Astrocyte (in vitro differentiated cells and primary cell): Measurements from ENCODE around the gene ATG101. TPM values are rescaled to one million over a fixed set of nuclear protein-coding genes. Genes with fewer than 3 reads are reported as not detected.
A peak's percentile ranks its signal among the peaks of the same experiment; 100 is the strongest.

ENCODE experiments used
- DNase-seq: peaks from one replicate; pipeline ENCODE4 v3.0.0-alpha.2; 2010; ENCODE audit warnings: low read depth
- FAIRE-seq: peaks from 2 replicates; lab custom pipeline; 2011; peaks lifted over from hg19 to GRCh38; lab: Jason Lieb, UNC
- H2AFZ ChIP-seq: 2 replicates; pipeline ENCODE4 v1.6.0; 2012; ENCODE audit warnings: low read depth, low read length, inconsistent platforms
- H3K27ac ChIP-seq: 2 replicates; pipeline ENCODE4 v1.5.1; 2011; ENCODE audit warnings: low read depth, low read length, inconsistent platforms
- H3K27me3 ChIP-seq: 2 replicates; pipeline ENCODE4 v1.6.0; 2011; ENCODE audit warnings: low read length, inconsistent platforms; ENCODE audit not compliant: insufficient read depth
- H3K36me3 ChIP-seq: 2 replicates; pipeline ENCODE4 v1.5.1; 2011; ENCODE audit warnings: low read length, inconsistent platforms; ENCODE audit not compliant: insufficient read depth
- H3K4me1 ChIP-seq: 2 replicates; pipeline ENCODE4 v1.5.1; 2011; ENCODE audit warnings: low read length, inconsistent platforms; ENCODE audit not compliant: insufficient read depth
- H3K4me2 ChIP-seq: 2 replicates; pipeline ENCODE4 v1.6.0; 2012; ENCODE audit warnings: low read length, inconsistent platforms
- H3K4me3 ChIP-seq: 2 replicates; pipeline ENCODE4 v1.5.1; 2011; ENCODE audit warnings: low read depth, mild to moderate bottlenecking, low read length, inconsistent platforms; ENCODE audit not compliant: insufficient read depth
- H3K79me2 ChIP-seq: 2 replicates; pipeline ENCODE4 v1.6.0; 2012; ENCODE audit warnings: mild to moderate bottlenecking, low read length, inconsistent platforms; ENCODE audit not compliant: insufficient read depth
- H3K9ac ChIP-seq: 2 replicates; pipeline ENCODE4 v1.6.0; 2012; ENCODE audit warnings: mild to moderate bottlenecking, low read length, inconsistent platforms
- H3K9me3 ChIP-seq: 2 replicates; pipeline ENCODE4 v1.5.1; 2012; ENCODE audit warnings: low read depth, mild to moderate bottlenecking, low read length, inconsistent platforms; ENCODE audit not compliant: insufficient read depth
- H4K20me1 ChIP-seq: 2 replicates; pipeline ENCODE4 v1.6.0; 2012; ENCODE audit warnings: low read length, inconsistent platforms; ENCODE audit not compliant: insufficient read depth
- H3K27ac Mint-ChIP-seq: one replicate; pipeline ENCODE4 v1.8.0; 2021; ENCODE audit warnings: mild to moderate bottlenecking, mixed read lengths; ENCODE audit not compliant: unreplicated experiment
- H3K27me3 Mint-ChIP-seq: one replicate; pipeline ENCODE4 v1.8.0; 2021; ENCODE audit warnings: low read depth, mixed read lengths; ENCODE audit not compliant: unreplicated experiment
- H3K36me3 Mint-ChIP-seq: one replicate; pipeline ENCODE4 v1.8.0; 2021; ENCODE audit warnings: low read depth, mixed read lengths; ENCODE audit not compliant: unreplicated experiment
- H3K4me1 Mint-ChIP-seq: one replicate; pipeline ENCODE4 v1.8.0; 2021; ENCODE audit warnings: low read depth, mixed read lengths; ENCODE audit not compliant: unreplicated experiment
- H3K4me3 Mint-ChIP-seq: one replicate; pipeline ENCODE4 v1.8.0; 2021; ENCODE audit warnings: mild to moderate bottlenecking, moderate library complexity, mixed read lengths; ENCODE audit not compliant: unreplicated experiment
- H3K9me3 Mint-ChIP-seq: one replicate; pipeline ENCODE4 v1.8.0; 2021; ENCODE audit warnings: mild to moderate bottlenecking, mixed read lengths; ENCODE audit not compliant: unreplicated experiment
- EZH2 ChIP-seq: IDR thresholded peaks from 2 replicates; pipeline ENCODE4 v1.6.1; 2012; ENCODE audit warnings: mild to moderate bottlenecking, low read length, inconsistent platforms; ENCODE audit not compliant: insufficient read depth
- total RNA-seq: library from RNA; stranded (reverse); gene quantifications from 2 replicates; pipeline ENCODE4 v1.2.1, GENCODE V29; 2021
- TF ChIP-seq, protein P1 (sequence below): IDR thresholded peaks from 2 replicates; pipeline ENCODE4 v1.5.1; 2011; ENCODE audit warnings: low read depth, mild to moderate bottlenecking, inconsistent platforms, low read length, moderate library complexity; ENCODE audit not compliant: insufficient read depth

ATG101 gene
- total RNA-seq, 1 donor from 2014 or later: 54.2 TPM

DNA sequence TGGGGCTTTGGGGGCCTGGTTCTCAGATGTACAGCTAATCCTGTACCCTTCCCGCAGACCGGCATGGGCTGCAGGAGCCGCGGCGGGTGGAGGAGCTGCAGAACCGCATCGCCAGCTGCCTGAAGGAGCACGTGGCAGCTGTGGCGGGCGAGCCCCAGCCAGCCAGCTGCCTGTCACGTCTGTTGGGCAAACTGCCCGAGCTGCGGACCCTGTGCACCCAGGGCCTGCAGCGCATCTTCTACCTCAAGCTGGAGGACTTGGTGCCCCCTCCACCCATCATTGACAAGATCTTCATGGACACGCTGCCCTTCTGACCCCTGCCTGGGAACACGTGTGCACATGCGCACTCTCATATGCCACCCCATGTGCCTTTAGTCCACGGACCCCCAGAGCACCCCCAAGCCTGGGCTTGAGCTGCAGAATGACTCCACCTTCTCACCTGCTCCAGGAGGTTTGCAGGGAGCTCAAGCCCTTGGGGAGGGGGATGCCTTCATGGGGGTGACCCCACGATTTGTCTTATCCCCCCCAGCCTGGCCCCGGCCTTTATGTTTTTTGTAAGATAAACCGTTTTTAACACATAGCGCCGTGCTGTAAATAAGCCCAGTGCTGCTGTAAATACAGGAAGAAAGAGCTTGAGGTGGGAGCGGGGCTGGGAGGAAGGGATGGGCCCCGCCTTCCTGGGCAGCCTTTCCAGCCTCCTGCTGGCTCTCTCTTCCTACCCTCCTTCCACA, 11.0 kb upstream of the ATG101 start:
- no peak for DNase-seq
- H3K27me3 Mint-ChIP-seq: peaks cover 12% of the 10 kb centered on the region
- peaks cover 8% of the 10 kb centered on the region for H4K20me1 ChIP-seq
- H3K4me1 ChIP-seq: peaks cover 5% of the 10 kb centered on the region
- no peaks in the 10 kb centered on the region for H3K79me2 ChIP-seq
- no peaks in the 10 kb centered on the region for H3K27me3 ChIP-seq
- no peaks in the 10 kb centered on the region for H3K4me1 Mint-ChIP-seq
- H2AFZ ChIP-seq: no peak overlapping the region
- no peak overlapping the region for H3K27ac Mint-ChIP-seq
- H3K9me3 Mint-ChIP-seq: no peaks in the 10 kb centered on the region
- H3K36me3 Mint-ChIP-seq: no peaks in the 10 kb centered on the region
- no peak overlapping the region for H3K4me2 ChIP-seq
- no peak overlapping the region for H3K4me3 Mint-ChIP-seq
- H3K36me3 ChIP-seq: no peaks in the 10 kb centered on the region
- no peak overlapping the region for H3K27ac ChIP-seq
- FAIRE-seq: no peak
- no peak overlapping the region for H3K4me3 ChIP-seq
- no peak for TF ChIP-seq EZH2
- TF ChIP-seq, protein P1, sequence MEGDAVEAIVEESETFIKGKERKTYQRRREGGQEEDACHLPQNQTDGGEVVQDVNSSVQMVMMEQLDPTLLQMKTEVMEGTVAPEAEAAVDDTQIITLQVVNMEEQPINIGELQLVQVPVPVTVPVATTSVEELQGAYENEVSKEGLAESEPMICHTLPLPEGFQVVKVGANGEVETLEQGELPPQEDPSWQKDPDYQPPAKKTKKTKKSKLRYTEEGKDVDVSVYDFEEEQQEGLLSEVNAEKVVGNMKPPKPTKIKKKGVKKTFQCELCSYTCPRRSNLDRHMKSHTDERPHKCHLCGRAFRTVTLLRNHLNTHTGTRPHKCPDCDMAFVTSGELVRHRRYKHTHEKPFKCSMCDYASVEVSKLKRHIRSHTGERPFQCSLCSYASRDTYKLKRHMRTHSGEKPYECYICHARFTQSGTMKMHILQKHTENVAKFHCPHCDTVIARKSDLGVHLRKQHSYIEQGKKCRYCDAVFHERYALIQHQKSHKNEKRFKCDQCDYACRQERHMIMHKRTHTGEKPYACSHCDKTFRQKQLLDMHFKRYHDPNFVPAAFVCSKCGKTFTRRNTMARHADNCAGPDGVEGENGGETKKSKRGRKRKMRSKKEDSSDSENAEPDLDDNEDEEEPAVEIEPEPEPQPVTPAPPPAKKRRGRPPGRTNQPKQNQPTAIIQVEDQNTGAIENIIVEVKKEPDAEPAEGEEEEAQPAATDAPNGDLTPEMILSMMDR: no peak
- no peak overlapping the region for H3K9ac ChIP-seq
- no peaks in the 10 kb centered on the region for H3K9me3 ChIP-seq

DNA sequence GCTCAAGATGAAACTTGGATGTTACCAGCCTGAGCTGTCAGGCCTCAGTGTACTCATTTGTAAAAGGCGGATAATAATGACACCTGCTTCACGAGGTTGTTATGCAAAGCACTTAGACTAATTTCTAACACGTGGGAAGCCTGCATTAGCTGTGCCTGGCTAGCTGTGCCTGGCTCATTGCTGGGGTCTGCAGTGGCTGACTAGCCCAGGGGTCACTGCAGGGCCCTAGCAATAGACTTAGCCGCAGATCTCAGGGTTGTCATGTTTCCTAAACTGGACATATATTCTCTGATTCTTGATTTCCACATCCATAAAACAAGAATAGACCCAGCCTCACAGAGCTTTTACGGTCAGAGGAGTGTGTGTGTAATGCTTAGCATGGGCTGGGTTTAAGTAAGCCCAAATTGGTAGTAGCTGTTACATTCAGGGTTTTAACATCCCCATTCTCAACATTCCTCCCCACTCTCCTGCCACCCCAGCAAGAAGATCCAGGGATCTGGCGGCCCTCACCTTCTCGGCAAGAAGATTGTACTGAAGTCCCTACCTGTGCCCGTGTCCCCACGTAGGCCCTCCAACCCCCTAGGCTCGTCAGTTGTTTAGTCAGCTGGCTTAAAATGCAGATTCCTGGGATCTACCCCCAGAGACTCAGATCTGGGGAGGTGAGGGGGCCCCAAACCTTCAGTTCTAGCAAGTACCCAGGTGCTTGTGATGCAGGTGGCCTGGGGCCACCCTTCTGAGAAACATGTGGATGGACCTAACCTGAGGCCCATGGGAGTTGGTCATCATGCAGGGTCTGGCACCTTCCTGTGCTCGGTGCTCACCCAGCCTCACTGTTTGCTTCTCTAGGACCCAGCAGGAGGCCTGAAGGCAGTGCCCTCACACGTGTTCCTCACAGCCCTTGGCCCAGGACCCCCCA, 9.9 kb upstream of the ATG101 start:
- Histone ChIP-seq H3K4me1 (peaks cover 13% of the 10 kb centered on the region), H3K9me3 (no peaks in the 10 kb centered on the region), H3K27me3 (no peaks in the 10 kb centered on the region), H3K9ac (no peak overlapping the region), H2AFZ (no peak overlapping the region), H3K79me2 (no peaks in the 10 kb centered on the region), H4K20me1 (peaks cover 6% of the 10 kb centered on the region), H3K4me3 (no peak overlapping the region), H3K36me3 (no peaks in the 10 kb centered on the region), H3K27ac (no peak overlapping the region), H3K4me2 (no peak overlapping the region)
- H3K4me1 Mint-ChIP-seq: no peaks in the 10 kb centered on the region
- H3K27ac Mint-ChIP-seq: no peak overlapping the region
- FAIRE-seq (no peak), DNase-seq (peak; percentile 62)
- TF ChIP-seq EZH2: no peak
- TF ChIP-seq, protein P1: no peak
- no peaks in the 10 kb centered on the region for H3K36me3 Mint-ChIP-seq
- no peak overlapping the region for H3K4me3 Mint-ChIP-seq
- H3K27me3 Mint-ChIP-seq: peaks cover 13% of the 10 kb centered on the region
- H3K9me3 Mint-ChIP-seq: no peaks in the 10 kb centered on the region
